GM21619 (cell line): ENCODE data around the gene TPD52L2.

Source experiments
- ATAC-seq: cut with Tn5 transposase; IDR thresholded peaks from one replicate; pipeline ENCODE4 v1.9.1; 2021; ENCODE audit not compliant: unreplicated experiment

Gene TPD52L2

DNA sequence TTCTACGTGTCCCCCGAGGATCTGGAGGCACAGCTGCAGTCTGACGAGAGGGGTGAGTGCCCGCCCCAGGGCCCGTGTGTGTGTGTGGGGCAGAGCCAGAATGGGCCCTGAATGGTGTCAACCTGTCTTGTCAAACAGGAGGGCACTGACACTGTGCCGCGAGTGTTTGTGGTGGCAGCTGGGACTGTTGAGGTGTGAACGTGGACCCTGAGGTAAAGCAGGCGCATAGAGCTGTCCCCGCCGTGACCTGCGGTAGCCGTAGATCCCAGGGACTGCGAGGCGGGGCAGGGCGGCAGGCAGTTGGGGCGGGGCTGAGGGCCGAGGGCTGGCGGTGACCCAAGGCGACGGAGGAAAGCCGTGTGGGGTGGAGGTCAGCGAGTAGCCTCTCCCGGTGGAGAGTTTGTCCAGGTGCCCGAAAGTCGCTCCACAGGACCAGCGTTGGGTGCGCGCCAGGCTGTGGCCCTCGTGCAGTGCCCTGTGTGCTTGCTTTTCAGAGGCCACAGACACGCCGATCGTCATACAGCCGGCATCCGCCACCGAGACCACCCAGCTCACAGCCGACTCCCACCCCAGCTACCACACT is 66.0 kb downstream of the TPD52L2 start:
- no peak for ATAC-seq

DNA sequence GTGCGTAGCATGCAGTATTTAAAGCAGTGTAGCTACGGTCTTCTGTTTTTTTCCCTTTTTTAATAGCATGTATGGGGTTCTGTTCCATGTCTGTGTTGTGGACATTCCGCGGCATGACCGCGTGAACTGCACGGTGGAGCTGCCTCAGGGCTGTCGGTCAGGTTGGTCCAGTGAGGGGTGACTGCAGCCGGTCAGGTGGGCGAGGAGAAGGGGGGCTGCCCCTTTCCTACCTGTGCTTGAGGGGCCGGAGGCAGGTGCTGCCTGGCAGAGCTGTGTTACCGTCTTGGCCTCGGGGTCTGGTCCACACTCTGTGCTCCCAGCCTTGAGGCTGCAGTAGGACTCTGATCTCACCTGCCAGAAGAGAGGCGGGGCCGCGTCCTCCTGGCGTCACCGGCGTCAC is 66.7 kb downstream of the TPD52L2 start:
- no peak for ATAC-seq

DNA sequence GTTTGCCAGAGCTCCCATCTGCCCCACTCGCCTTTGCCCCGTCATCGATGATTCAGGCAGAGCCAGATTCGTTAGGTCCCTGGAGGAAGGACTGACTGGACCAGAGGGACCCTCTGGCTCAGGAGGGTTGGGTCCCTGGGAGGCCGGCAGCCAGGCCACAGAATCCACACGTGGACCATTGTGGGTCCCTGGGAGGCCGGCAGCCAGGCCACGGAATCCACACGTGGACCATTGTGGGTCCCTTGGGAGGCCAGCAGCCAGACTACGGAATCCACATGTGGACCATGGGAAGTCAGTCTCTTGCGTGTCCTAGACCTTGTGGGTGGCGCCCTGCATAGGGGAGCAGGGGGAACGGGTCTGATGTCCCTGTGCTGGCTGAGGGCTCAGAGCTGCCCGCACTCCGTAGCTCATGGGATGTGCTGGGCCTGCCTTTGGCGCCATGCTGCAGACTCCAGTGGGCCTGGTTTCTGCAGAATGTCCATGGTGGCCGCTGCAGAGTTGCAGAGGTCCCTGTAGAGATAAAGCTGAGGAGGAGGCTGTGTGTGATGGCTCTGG is 67.6 kb downstream of the TPD52L2 start:
- ATAC-seq = no peak

DNA sequence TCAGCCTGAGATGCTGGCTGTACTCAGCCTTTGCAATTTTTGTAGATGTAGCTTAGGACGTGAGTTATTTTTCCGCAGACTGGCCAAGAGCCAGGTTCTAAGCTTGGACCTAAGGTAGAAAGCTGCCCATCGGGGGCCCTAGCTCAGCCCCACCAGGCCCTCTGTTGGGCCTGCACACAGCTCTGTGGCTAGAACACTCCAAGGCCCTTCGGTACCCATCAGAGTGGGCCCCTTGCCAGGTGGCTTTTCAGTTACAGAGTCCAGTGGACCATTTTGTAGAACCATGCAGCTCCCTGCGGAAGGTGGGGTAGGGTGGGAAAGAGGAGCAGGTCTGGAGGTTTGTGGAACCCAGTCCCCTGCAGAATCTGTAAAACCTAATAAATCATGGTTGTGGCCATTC is 68.6 kb downstream of the TPD52L2 start:
- ATAC-seq = no peak

DNA sequence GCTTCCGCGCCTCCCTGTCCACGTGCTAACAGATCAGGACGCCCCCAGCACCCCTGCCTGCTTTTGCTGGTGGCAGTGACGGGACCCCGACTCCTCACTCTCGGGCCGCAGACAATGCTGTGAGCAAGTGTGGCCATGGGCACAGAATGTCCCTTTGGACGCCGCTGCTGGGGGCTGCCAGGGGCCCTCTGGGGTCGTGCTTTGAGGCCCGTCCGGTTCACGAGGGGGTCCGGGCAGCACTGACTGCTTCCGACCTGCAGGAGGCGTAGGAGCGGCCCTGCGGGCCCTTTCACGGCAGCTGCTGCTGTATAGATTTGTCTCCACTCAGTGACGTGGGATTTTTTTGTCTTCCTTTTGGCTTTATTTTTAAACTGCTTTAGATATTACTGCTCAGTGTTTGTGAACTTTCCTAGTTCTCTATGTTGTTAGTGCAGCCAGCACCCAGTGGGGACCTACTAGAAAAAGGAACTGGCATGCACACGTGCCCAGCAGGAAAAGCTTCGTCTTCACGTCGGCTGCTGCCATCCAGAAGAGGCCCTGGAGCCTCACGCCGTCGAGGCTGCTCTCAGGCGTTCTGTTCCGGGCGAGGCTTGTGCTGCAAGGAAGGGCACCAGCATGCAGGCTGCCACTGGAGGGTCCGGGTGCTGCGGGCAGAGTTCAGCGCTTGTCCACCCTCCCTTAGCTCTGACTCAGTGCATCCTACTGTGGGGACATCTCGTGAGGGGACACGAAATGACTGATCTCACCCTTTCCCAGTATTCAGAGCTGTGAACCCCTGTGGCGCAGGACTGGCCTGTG is 69.4 kb downstream of the TPD52L2 start:
- ATAC-seq = no peak

DNA sequence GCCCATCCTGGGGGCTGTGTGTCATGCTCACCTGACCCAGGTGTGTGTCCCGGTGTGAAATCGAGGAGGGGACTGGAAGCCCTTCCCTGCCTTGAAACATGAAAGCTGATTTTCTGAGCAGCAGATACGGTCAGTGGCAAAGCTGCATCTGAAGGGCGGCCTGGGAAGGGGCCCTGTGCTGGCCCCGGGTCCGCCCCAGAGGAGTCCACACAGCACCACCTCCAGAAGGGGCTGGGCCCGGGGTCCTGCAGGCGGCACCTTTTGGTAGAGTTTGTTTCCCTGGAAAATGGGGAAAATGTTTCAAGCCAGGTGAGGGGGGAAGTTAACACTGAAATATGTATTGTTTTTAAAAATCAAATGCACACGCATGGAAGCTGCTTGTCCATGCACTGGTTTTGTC is 70.4 kb downstream of the TPD52L2 start:
- ATAC-seq = no peak

DNA sequence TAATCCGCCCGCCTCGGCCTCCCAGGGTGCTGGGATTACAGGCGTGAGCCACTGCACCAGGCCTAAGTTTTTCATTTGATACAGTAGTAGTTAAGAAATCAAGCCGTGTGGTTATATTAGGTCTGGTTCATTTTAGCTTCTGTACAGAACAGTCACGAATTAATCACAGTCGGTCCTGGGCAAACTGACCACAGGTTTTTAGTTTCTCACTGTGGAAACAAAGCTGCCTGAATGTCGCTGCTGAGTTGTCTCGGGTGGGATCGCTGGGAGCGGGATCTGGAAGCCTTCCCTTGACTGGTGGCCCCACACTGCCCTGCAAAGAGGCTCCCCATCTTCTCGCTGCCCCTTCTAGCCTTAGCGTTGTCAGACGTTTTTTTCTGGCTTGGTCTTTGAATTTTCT is 72.5 kb downstream of the TPD52L2 start:
- ATAC-seq = no peak

DNA sequence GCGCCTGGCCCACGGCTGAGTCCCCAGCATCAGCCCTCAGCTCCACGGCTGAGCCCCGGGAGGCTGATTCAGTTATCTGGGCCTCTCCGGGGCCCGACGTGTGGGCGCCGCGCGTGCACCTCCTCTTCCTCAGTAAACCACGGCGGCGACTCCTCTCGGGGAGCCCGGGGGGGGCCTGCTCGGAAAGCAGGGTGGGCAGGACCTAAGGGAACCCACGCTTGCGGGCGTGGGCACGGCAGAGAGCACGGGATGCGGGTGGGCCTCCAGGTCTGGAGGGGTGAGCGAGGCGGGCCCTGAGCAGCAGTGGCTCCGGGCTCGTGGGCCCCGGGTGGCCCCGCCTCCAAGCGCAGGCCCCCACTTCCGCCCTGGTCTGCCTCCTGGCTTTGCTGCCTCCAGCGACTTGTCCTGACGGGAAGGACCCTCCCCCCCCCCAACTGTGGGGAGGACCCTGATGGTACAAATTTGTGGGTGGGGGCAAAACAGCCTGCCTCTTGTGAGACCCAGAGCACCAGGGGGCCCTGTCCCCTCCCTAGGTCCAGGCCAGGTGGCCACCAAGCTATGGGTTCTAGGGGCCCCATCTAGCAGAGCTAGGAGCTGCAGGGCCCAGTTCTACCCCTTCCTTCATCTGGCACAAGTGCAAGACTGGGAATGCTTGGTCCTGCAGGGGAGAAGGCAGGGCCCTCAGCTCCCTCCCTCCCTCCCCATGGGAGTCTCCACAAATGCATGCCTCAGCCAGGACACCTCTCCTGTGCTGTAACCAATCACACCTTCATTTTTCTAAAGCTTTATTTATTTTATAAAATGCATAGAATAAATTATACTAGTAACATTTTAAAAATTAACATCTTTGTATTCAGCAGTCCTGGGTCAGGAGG is 74.2 kb downstream of the TPD52L2 start:
- ATAC-seq = no peak

DNA sequence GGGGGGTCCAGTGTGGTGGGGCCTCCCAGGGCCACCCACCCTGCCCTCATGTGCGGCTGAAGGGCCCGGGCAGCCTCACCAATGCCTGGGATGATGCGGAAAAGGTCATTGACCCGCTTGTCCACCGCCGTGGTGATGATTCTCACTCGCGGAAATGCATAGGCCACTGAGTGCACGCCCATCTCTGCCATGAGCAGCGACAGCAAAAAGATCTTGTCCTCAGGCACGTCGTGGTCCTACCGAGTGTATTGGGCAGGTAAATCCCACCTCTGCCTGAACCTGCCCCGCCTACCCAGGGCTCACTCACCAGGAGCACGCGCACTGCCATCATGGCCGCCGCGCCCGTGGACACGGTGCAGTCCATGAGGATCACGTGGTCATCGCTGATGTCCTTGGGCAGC is 75.0 kb downstream of the TPD52L2 start:
- ATAC-seq = no peak

DNA sequence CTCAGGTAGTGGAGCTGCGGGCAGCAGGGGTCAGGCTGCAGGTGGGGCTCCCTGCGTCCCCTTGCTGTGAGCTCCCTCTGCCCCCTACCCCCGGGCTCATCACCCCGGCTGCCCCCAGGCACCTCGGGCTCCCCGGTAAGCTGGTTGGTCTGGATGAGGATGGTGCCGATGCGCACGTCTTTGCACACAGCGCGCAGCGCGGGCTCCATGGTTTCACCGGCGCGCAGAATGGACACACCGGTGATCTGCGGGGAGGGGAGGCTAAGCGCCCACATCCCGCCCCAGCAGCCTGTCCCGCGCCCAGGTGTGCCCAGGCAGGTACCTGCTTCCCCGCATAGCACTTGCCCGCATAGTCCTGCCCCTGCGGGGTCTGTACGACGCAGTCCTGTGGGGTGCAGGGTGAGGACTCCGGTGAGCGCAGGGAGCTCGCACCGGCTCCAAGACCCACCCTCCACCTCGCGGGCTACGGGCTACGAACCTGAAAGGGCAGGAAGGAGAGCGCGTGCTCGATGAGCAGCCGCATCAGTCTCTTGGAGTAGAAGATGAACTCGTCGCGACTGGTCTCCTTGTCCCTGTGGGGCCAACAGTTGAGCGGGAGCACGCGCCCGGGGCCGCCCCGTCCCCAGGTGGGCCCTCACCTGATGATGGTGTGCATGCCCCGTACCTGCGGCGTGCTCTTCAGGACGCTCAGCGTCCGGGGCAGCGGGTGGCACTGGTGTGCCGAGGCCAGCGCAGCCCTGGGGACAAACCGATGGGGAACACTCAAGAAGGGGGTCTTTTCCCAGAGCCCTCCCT is 75.6 kb downstream of the TPD52L2 start:
- no peak for ATAC-seq
